Measurements from ENCODE around the gene PGLYRP3. TPM values are rescaled to one million over a fixed set of nuclear protein-coding genes. Genes with fewer than 3 reads are reported as not detected.

PGLYRP3 gene
- polyA plus RNA-seq, 3 donors, result not detected

- Histone ChIP-seq H2AFZ (ENCODE audit: insufficient read depth, low read depth, low read length, poor library complexity, severe bottlenecking) (no peak overlapping the region), H3K9ac (ENCODE audit: insufficient read depth, low read length, poor library complexity, severe bottlenecking) (no peak overlapping the region), H3K4me1 (ENCODE audit: control insufficient read depth in 1 of 2, insufficient read depth in 2 of 2, low read length in 2 of 2) (peaks cover 0 to 5% of the 10 kb centered on the region in 2 donors), H3K36me3 (replicated peaks in 1 of 2; ENCODE audit: control insufficient read depth in 1 of 2, insufficient read depth in 2 of 2, low read length in 2 of 2) (no peaks in the 10 kb centered on the region), H3K4me2 (replicated peaks; ENCODE audit: extremely low read depth, low read length, poor library complexity, severe bottlenecking) (no peak overlapping the region), H3K27ac (ENCODE audit: low read depth in 1 of 2, low read length in 2 of 2) (no peak overlapping the region), H4K20me1 (ENCODE audit: insufficient read depth, low read length) (no peaks in the 10 kb centered on the region), H3K79me2 (ENCODE audit: insufficient read depth, low read length) (no peaks in the 10 kb centered on the region), H3K9me3 (replicated peaks in 1 of 2; ENCODE audit: control insufficient read depth in 1 of 2, insufficient read depth in 1 of 2, low read length in 2 of 2) (no peaks in the 10 kb centered on the region), H3K27me3 (ENCODE audit: control insufficient read depth in 2 of 2, insufficient read depth in 2 of 2, low read length in 2 of 2) (peaks cover 0 to 4% of the 10 kb centered on the region in 2 donors), H3K4me3 (replicated peaks in 1 of 3; ENCODE audit: low read depth in 2 of 3, low read length in 3 of 3) (no peak overlapping the region)
- DNase-seq, result peak in 2 of 3 donors; percentile 6 to 7
- intact Hi-C loops (cut with micrococcal nuclease), result no loop called here
- TF ChIP-seq, protein P1, sequence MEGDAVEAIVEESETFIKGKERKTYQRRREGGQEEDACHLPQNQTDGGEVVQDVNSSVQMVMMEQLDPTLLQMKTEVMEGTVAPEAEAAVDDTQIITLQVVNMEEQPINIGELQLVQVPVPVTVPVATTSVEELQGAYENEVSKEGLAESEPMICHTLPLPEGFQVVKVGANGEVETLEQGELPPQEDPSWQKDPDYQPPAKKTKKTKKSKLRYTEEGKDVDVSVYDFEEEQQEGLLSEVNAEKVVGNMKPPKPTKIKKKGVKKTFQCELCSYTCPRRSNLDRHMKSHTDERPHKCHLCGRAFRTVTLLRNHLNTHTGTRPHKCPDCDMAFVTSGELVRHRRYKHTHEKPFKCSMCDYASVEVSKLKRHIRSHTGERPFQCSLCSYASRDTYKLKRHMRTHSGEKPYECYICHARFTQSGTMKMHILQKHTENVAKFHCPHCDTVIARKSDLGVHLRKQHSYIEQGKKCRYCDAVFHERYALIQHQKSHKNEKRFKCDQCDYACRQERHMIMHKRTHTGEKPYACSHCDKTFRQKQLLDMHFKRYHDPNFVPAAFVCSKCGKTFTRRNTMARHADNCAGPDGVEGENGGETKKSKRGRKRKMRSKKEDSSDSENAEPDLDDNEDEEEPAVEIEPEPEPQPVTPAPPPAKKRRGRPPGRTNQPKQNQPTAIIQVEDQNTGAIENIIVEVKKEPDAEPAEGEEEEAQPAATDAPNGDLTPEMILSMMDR (IDR thresholded peaks at IDR 0.05), result peak; percentile 75
- no peak overlapping the region for H3K27ac Mint-ChIP-seq
- H3K36me3 Mint-ChIP-seq, result no peaks in the 10 kb centered on the region
- 73% methylated on average over 7 of the region's 11 CpGs for WGBS (ENCODE audit: insufficient coverage)
- peaks cover 0 to 3% (median 0%) of the 10 kb centered on the region in 7 donors for H3K9me3 Mint-ChIP-seq
- no peak overlapping the region for H3K4me3 Mint-ChIP-seq
- H3K27me3 Mint-ChIP-seq (ENCODE audit: low read depth in 3 of 3), result peaks cover 5 to 14% (median 10%) of the 10 kb centered on the region in 3 donors
- peaks cover 8% of the 10 kb centered on the region for H3K4me1 Mint-ChIP-seq
These were observed 24.0 kb downstream of the PGLYRP3 start for GRCh38 chr1:153288634-153289275.

- H3K27ac ChIP-seq (ENCODE audit: low read depth in 1 of 2, low read length in 2 of 2), result no peak overlapping the region
- intact Hi-C loops (cut with micrococcal nuclease), result no loop called here
- no peaks in the 10 kb centered on the region for H3K4me1 Mint-ChIP-seq
These were observed 34.9 kb downstream of the PGLYRP3 start for GRCh38 chr1:153277852-153278251.

More at GRCh38 chr1:153277852-153278251, 34.9 kb downstream of the PGLYRP3 start:
- no peaks in the 10 kb centered on the region for H3K36me3 ChIP-seq (replicated peaks in 1 of 2; ENCODE audit: control insufficient read depth in 1 of 2, insufficient read depth in 2 of 2, low read length in 2 of 2)
- no peak overlapping the region for H3K4me3 ChIP-seq (replicated peaks in 1 of 3; ENCODE audit: low read depth in 2 of 3, low read length in 3 of 3)
- WGBS (ENCODE audit: insufficient coverage), result 10% methylated on average over 1 of the region's 2 CpGs
- H3K4me2 ChIP-seq (replicated peaks; ENCODE audit: extremely low read depth, low read length, poor library complexity, severe bottlenecking), result no peak overlapping the region
- no peaks in the 10 kb centered on the region for H4K20me1 ChIP-seq (ENCODE audit: insufficient read depth, low read length)
- H3K9me3 ChIP-seq (replicated peaks in 1 of 2; ENCODE audit: control insufficient read depth in 1 of 2, insufficient read depth in 1 of 2, low read length in 2 of 2), result no peaks in the 10 kb centered on the region
- Mint-ChIP-seq H3K4me3 (no peak overlapping the region), H3K36me3 (no peaks in the 10 kb centered on the region), H3K9me3 (no peaks in the 10 kb centered on the region), H3K27me3 (ENCODE audit: low read depth in 3 of 3) (peaks cover 3 to 15% (median 3%) of the 10 kb centered on the region in 3 donors), H3K27ac (no peak overlapping the region)
- no peaks in the 10 kb centered on the region for H3K4me1 ChIP-seq (ENCODE audit: control insufficient read depth in 1 of 2, insufficient read depth in 2 of 2, low read length in 2 of 2)
- TF ChIP-seq, protein P1 (IDR thresholded peaks at IDR 0.05), result peak; percentile 78
- H3K9ac ChIP-seq (ENCODE audit: insufficient read depth, low read length, poor library complexity, severe bottlenecking), result no peak overlapping the region
- DNase-seq, result peak in 1 of 3 donors; percentile 20
- no peaks in the 10 kb centered on the region for H3K79me2 ChIP-seq (ENCODE audit: insufficient read depth, low read length)
- no peaks in the 10 kb centered on the region for H3K27me3 ChIP-seq (ENCODE audit: control insufficient read depth in 2 of 2, insufficient read depth in 2 of 2, low read length in 2 of 2)
- no peak overlapping the region for H2AFZ ChIP-seq (ENCODE audit: insufficient read depth, low read depth, low read length, poor library complexity, severe bottlenecking)

All from CD14-positive monocyte (primary cell).